K562 (cell line): ENCODE data around the gene ZBTB32. TPM values are rescaled to one million over a fixed set of nuclear protein-coding genes. Genes with fewer than 3 reads are reported as not detected.

Experiments used
- AFF1 ChIP-seq, 2 experiments: fragments of 450-650 bp; IDR thresholded peaks; 2 replicates each; pipeline ENCODE4 v1.6.1; 2018; ENCODE audit warnings: mild to moderate bottlenecking in 2 of 2, low read depth in 1 of 2; ENCODE audit not compliant: partially characterized antibody in 2 of 2
- AFF4 ChIP-seq: sonication (generic); formaldehyde crosslinking; IDR thresholded peaks from 2 replicates; pipeline ENCODE4 v1.8.0; 2023; ENCODE audit warnings: mild to moderate bottlenecking, missing genetic modification reagents
- BCOR ChIP-seq: fragments of 450-650 bp; IDR thresholded peaks from 2 replicates; pipeline ENCODE4 v1.6.1; 2016
- BRD4 ChIP-seq: fragments of 200-600 bp; sonication (generic); IDR thresholded peaks from 2 replicates; pipeline ENCODE4 v1.6.1; 2017; ENCODE audit warnings: inconsistent platforms
- E2F4 ChIP-seq: sonication (generic); formaldehyde crosslinking; IDR thresholded peaks from 2 replicates; pipeline ENCODE4 v1.8.0; 2022; ENCODE audit warnings: mild to moderate bottlenecking, low read depth, missing genetic modification reagents
- ELF4 ChIP-seq: fragments of 450-650 bp; formaldehyde crosslinking; IDR thresholded peaks from 2 replicates; pipeline ENCODE4 v1.4.0; 2022; ENCODE audit warnings: missing genetic modification characterization
- FOXP1 ChIP-seq: sonication (generic); formaldehyde crosslinking; IDR thresholded peaks from 2 replicates; pipeline ENCODE4 v1.8.0; 2022; ENCODE audit warnings: mild to moderate bottlenecking, missing genetic modification reagents
- IRF2 ChIP-seq: sonication (generic); formaldehyde crosslinking; IDR thresholded peaks from 2 replicates; pipeline ENCODE4 v1.8.1; 2022; ENCODE audit warnings: mild to moderate bottlenecking, missing genetic modification reagents
- MAX ChIP-seq: sonication (generic); formaldehyde crosslinking; IDR thresholded peaks from 2 replicates; pipeline ENCODE4 v1.9.0; 2022; ENCODE audit warnings: mild to moderate bottlenecking, missing genetic modification reagents
- MCM2 ChIP-seq: fragments of 450-650 bp; IDR thresholded peaks from 2 replicates; pipeline ENCODE4 v1.6.1; 2017; ENCODE audit warnings: low read depth, mild to moderate bottlenecking
- SMAD3 ChIP-seq: fragments of 450-650 bp; formaldehyde crosslinking; conservative IDR thresholded peaks from 2 replicates; pipeline ENCODE4 v1.4.0; 2020; ENCODE audit warnings: mild to moderate bottlenecking
- TFE3 ChIP-seq: fragments of 450-650 bp; formaldehyde crosslinking; IDR thresholded peaks from 2 replicates; pipeline ENCODE4 v1.4.0; 2020; ENCODE audit warnings: mild to moderate bottlenecking, mixed read lengths
- TRIM28 ChIP-seq: fragments of 450-650 bp; IDR thresholded peaks from 2 replicates; pipeline ENCODE4 v1.6.1; 2017
- ZNF395 ChIP-seq: fragments of 200-800 bp; sonication (Bioruptor generic); IDR thresholded peaks from 2 replicates; pipeline ENCODE4 v1.6.1; 2017; ENCODE audit warnings: missing genetic modification characterization, missing compliant biosample characterization
- ZNF764 ChIP-seq: fragments of 250-450 bp; sonication (Bioruptor Pico); IDR thresholded peaks from 2 replicates; pipeline ENCODE4 v1.4.0; 2020; ENCODE audit warnings: low read depth, mild to moderate bottlenecking, moderate library complexity
- polyA plus RNA-seq, 8 experiments: library from polyadenylated mRNA; depleted of rRNA in 4 of 8; stranded (reverse) in 5 of 8; unstranded in 3 of 8; fragments of >200 nt; fragmentation: Nextera tagmentation in 2 of 8; fragmentation: Illumina TruSeq in 1 of 8; extraction: Ambion mirVana in 2 of 8; extraction: Trizol in 1 of 8; gene quantifications; 2 replicates each; pipeline versions ENCODE4 v1.2.1 to v1.2.3, GENCODE V29; 2011 to 2014; ENCODE audit warnings: inconsistent platforms in 1 of 8, missing spikeins in 1 of 8
- total RNA-seq, 7 experiments: library from RNA; depleted of rRNA in 6 of 7; stranded (reverse); fragments of >200 nt in 6 of 7; fragmentation: Illumina TruSeq in 2 of 7; extraction: Trizol in 2 of 7; gene quantifications; 2 replicates each; pipeline versions ENCODE4 v1.2.1 to v1.2.3, GENCODE V29; 2011 to 2021; ENCODE audit warnings: low replicate concordance in 1 of 7

Gene ZBTB32
- total and polyA plus RNA-seq, 9 of the 15 experiments (the other 6 are each of a cell fraction or from before 2014, with no cell fraction given): 0.20 TPM; not detected in 8

GRCh38 chr19:35715981-35716800 lies 11.8 kb downstream of the ZBTB32 start (continued):
- TF ChIP-seq TRIM28 (no peak), ELF4 (no peak), MAX (CRISPR knock-in tag) (peak; percentile 78), IRF2 (CRISPR knock-in tag) (no peak), AFF1 (IDR thresholded peaks at IDR 0.05; ENCODE audit: low read depth in 1 of 2, partially characterized antibody in 2 of 2) (no peak), ZNF764 (CRISPR knock-in tag) (no peak), ZNF395 (CRISPR knock-in tag) (no peak), AFF4 (CRISPR knock-in tag) (no peak), FOXP1 (CRISPR knock-in tag) (no peak; the same call in 1 of the 2 replicates), TFE3 (CRISPR knock-in tag) (no peak), BRD4 (no peak), MCM2 (no peak), SMAD3 (no peak), E2F4 (CRISPR knock-in tag) (0 out of 2 replicates have a peak, but pooled peaks have one; percentile 40), BCOR (no peak)
